H1 (cell line): ENCODE data around the gene PDGFA. TPM values are rescaled to one million over a fixed set of nuclear protein-coding genes. Genes with fewer than 3 reads are reported as not detected.

ENCODE experiments used
- ASH2L ChIP-seq: fragments of 200-600, 300-600 bp; sonication (generic); IDR thresholded peaks from one replicate; pipeline ENCODE4 v1.7.1; 2017; ENCODE audit warnings: low read length
- HDAC2 ChIP-seq, 2 experiments: fragments of 300-600 bp in 1 of 2; sonication (generic) in 1 of 2; IDR thresholded peaks; 2 replicates each; pipeline ENCODE4 v1.6.1; 2011 to 2012; ENCODE audit warnings: low read depth in 2 of 2, low read length in 2 of 2, mild to moderate bottlenecking in 2 of 2, moderate library complexity in 2 of 2, borderline replicate concordance in 1 of 2, inconsistent platforms in 1 of 2
- KDM1A ChIP-seq: fragments of 200-600, 300-600 bp; sonication (generic); IDR thresholded peaks from 2 replicates; pipeline ENCODE4 v1.7.1; 2016; ENCODE audit warnings: mild to moderate bottlenecking, low read length, borderline replicate concordance
- RBBP5 ChIP-seq: IDR thresholded peaks from 2 replicates; pipeline ENCODE4 v1.7.1; 2012; ENCODE audit warnings: low read depth, mild to moderate bottlenecking, inconsistent platforms, low read length, moderate library complexity, borderline replicate concordance
- polyA plus RNA-seq, 7 experiments: library from polyadenylated mRNA; depleted of rRNA in 3 of 7; stranded (reverse) in 5 of 7; unstranded in 2 of 7; fragments of >200 nt in 5 of 7; fragments of 200-250 nt in 2 of 7; gene quantifications; 1 replicate in 5 of 7; 2 replicates in 1 of 7; 4 replicates in 1 of 7; pipeline versions ENCODE4 v1.2.1 to v1.2.3, GENCODE V29; 2011 to 2013; ENCODE audit warnings: missing spikeins in 2 of 7, mixed read lengths in 2 of 7
- total RNA-seq: library from RNA; stranded (reverse); fragmentation: NEBNext Ultra II Directional; extraction: Animal tissue kit (Norgen Biotek cat#: 25700); gene quantifications from 2 replicates; pipeline ENCODE4 v1.2.1, GENCODE V29; 2021

Gene PDGFA
- total and polyA plus RNA-seq, 2 of the 8 experiments (the other 6 are each of a cell fraction or from before 2014, with no cell fraction given): 21.1 to 43.0 TPM

GRCh38 chr7:485188-486081 lies 34.2 kb downstream of the PDGFA start (continued):
- TF ChIP-seq KDM1A (no peak), RBBP5 (no peak), HDAC2 (IDR thresholded peaks at IDR 0.05; ENCODE audit: borderline replicate concordance in 1 of 2, low read depth in 2 of 2, low read length in 2 of 2) (no peak), ASH2L (no peak)
